Hepatocyte (in vitro differentiated cells): ENCODE measurements around the gene AK5.

Source experiments
- CTCF ChIP-seq: fragments of 200-600 bp; sonication (generic); IDR thresholded peaks from 2 replicates; pipeline ENCODE4 v1.5.1; 2016; ENCODE audit warnings: antibody characterized with exemption, mild to moderate bottlenecking; ENCODE audit not compliant: poor library complexity
- EZH2phosphoT487 ChIP-seq: fragments of 200-600 bp; sonication (generic); IDR thresholded peaks from one replicate; pipeline ENCODE4 v1.6.1; 2018; ENCODE audit warnings: antibody characterized with exemption, mild to moderate bottlenecking, low read depth, moderate library complexity; ENCODE audit not compliant: unreplicated experiment, severe bottlenecking

GRCh38 chr1:77560741-77561140 lies 278.9 kb downstream of the AK5 start:
- TF ChIP-seq CTCF: no peak
- no peak for TF ChIP-seq EZH2phosphoT487
